Cardiac muscle cell (in vitro differentiated cells and primary cell): ENCODE measurements around the gene CGGBP1. TPM values are rescaled to one million over a fixed set of nuclear protein-coding genes. Genes with fewer than 3 reads are reported as not detected.

Source experiments
- DNase-seq, 2 donors: peaks; one replicate each; pipeline versions ENCODE4 v3.0.0 to v3.0.0-alpha.2; 2010 to 2017; ENCODE audit warnings: low read depth in 1 of 2, low spot score in 1 of 2
- H3K27ac ChIP-seq: fragments of 200-600 bp; sonication (generic); 2 replicates; pipeline ENCODE4 v1.5.1; 2016
- H3K27me3 ChIP-seq: fragments of 200-600 bp; sonication (generic); 2 replicates; pipeline ENCODE4 v1.6.0; 2016; ENCODE audit warnings: control low read depth
- H3K36me3 ChIP-seq: fragments of 200-600 bp; sonication (generic); 2 replicates; pipeline ENCODE4 v1.5.1; 2016; ENCODE audit warnings: control low read depth
- H3K4me1 ChIP-seq: fragments of 200-600 bp; sonication (generic); 2 replicates; pipeline ENCODE4 v1.8.1; 2017; ENCODE audit warnings: low read depth, mild to moderate bottlenecking, mixed run types
- H3K4me3 ChIP-seq: fragments of 200-600 bp; sonication (generic); 2 replicates; pipeline ENCODE4 v1.5.1; 2016; ENCODE audit warnings: mild to moderate bottlenecking
- H3K9me3 ChIP-seq: fragments of 200-600 bp; sonication (generic); 2 replicates; pipeline ENCODE4 v1.5.1; 2017; ENCODE audit warnings: low read depth, mild to moderate bottlenecking, control low read depth
- CTCF ChIP-seq: IDR thresholded peaks from 2 replicates; pipeline ENCODE4 v1.5.1; 2012; ENCODE audit warnings: low read depth, mild to moderate bottlenecking, low read length
- polyA plus RNA-seq: library from polyadenylated mRNA; unstranded; fragments of >200 nt; fragmentation: Nextera tagmentation; extraction: Ambion mirVana; gene quantifications from 2 replicates; pipeline ENCODE4 v1.2.1, GENCODE V29; 2016
- total RNA-seq: library from RNA; depleted of rRNA; stranded (reverse); fragments of >200 nt; gene quantifications from 2 replicates; pipeline ENCODE4 v1.2.3, GENCODE V29; 2016

CGGBP1 gene
- total RNA-seq, result 36.8 and 46.7 TPM in 2 replicates
- 46.8 and 63.8 TPM in 2 replicates for polyA plus RNA-seq

- peak within 1 kb of the TSS; percentile 98 for H3K27ac ChIP-seq
- H3K36me3 ChIP-seq, result peaks cover 15% of the 10 kb centered on the region
- peak within 1 kb of the TSS; percentile 97 for H3K4me3 ChIP-seq
- no peaks in the 10 kb centered on the region for H3K9me3 ChIP-seq
- peaks cover 26% of the 10 kb centered on the region for H3K4me1 ChIP-seq
- TF ChIP-seq CTCF, result no peak
- no peaks in the 10 kb centered on the region for H3K27me3 ChIP-seq
- DNase-seq, result peak; percentile 99
These were observed at the start of gene CGGBP1, which contains the start of gene ZNF654 for GRCh38 chr3:88058581-88059379. CGGBP1 (minus strand) TSS chr3:88059005; CDS start chr3:88055976, 3,029 bp downstream. ZNF654 (plus strand) TSS chr3:88059255; CDS start chr3:88059320, 65 bp downstream.

GRCh38 chr3:88105325-88105724 is 46.5 kb upstream of the CGGBP1 start:
- no peak overlapping the region for H3K4me3 ChIP-seq
- no peaks in the 10 kb centered on the region for H3K36me3 ChIP-seq
- H3K27ac ChIP-seq, result no peak overlapping the region
- H3K9me3 ChIP-seq, result no peaks in the 10 kb centered on the region
- no peaks in the 10 kb centered on the region for H3K4me1 ChIP-seq
- no peak for TF ChIP-seq CTCF
- peak in 1 of 2 donors; percentile 46 for DNase-seq
- no peaks in the 10 kb centered on the region for H3K27me3 ChIP-seq

- Histone ChIP-seq H3K4me1 (no peaks in the 10 kb centered on the region), H3K36me3 (no peaks in the 10 kb centered on the region), H3K27me3 (no peaks in the 10 kb centered on the region), H3K27ac (no peak overlapping the region), H3K9me3 (no peaks in the 10 kb centered on the region), H3K4me3 (no peak overlapping the region)
- no peak for DNase-seq
- TF ChIP-seq CTCF, result no peak
These were observed 42.3 kb upstream of the CGGBP1 start for GRCh38 chr3:88101142-88101541.

- Histone ChIP-seq H3K4me3 (no peak overlapping the region), H3K36me3 (peaks cover 11% of the 10 kb centered on the region), H3K9me3 (no peaks in the 10 kb centered on the region), H3K4me1 (no peaks in the 10 kb centered on the region), H3K27me3 (no peaks in the 10 kb centered on the region), H3K27ac (no peak overlapping the region)
- no peak for DNase-seq
- TF ChIP-seq CTCF, result no peak
These were observed 34.5 kb upstream of the CGGBP1 start for GRCh38 chr3:88093266-88093665.

- no peak for TF ChIP-seq CTCF
- no peak overlapping the region for H3K27ac ChIP-seq
- H3K4me3 ChIP-seq, result no peak overlapping the region
- H3K4me1 ChIP-seq, result no peaks in the 10 kb centered on the region
- no peaks in the 10 kb centered on the region for H3K9me3 ChIP-seq
- DNase-seq, result no peak
- H3K27me3 ChIP-seq, result no peaks in the 10 kb centered on the region
- peaks cover 19% of the 10 kb centered on the region for H3K36me3 ChIP-seq
These were observed 33.5 kb upstream of the CGGBP1 start for GRCh38 chr3:88092270-88092669.
